GM19239 (cell line): Measurements from ENCODE around the gene PRIM2.
"Not testable (repeated sequence)": the region's sequence is repeated elsewhere in the genome, so short reads cannot be mapped to it uniquely, and the experiment has no call there.

Source experiments
- DNase-seq: peaks from one replicate; pipeline ENCODE4 v3.0.0; 2011; ENCODE audit warnings: low spot score; ENCODE audit not compliant: insufficient read length
- FAIRE-seq: peaks from 2 replicates; lab custom pipeline; 2011; peaks lifted over from hg19 to GRCh38; lab: Jason Lieb, UNC

PRIM2 gene

DNA sequence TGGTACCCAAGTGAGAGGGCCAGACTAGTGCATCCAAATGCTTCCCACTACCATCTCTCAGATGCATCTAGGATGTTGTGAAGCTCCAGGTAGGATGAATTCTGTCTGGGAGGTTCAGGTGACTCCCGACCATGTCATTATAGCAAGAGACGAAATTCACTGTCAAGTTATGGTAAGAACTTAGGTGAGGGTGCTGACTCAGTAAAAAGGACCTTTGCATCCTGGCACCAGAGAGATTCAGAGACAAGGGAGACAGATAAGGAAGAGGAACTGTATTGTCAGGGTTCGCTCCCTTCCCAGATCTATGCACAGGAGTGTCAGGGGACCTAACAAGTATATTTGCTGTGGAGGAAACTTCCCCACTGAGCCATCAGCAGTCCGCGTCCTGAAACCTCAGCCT lies 11.2 kb upstream of the PRIM2 start:
- FAIRE-seq = no peak

DNA sequence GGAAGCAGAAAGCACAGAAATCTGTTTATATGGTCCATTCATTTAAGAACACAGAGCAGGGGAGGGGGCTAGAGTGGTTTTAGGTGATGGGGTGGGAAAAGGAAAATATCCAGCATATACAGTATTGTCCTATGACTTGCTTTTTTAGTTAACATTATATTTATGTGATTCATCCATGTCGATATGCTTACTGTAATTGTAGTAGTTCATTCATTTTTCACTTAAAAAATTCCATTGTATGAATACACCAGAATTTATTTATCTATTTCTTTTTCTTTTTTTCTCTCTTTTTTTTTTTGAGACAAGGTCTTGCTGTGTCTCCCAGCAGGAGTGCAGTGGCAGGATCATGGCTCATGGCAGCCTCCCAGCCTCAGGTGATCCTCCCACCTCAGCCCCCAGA lies 9.6 kb upstream of the PRIM2 start:
- FAIRE-seq (no peak), DNase-seq (no peak)

More for the DNA sequence above, 11.2 kb upstream of the PRIM2 start:
- DNase-seq = no peak

DNA sequence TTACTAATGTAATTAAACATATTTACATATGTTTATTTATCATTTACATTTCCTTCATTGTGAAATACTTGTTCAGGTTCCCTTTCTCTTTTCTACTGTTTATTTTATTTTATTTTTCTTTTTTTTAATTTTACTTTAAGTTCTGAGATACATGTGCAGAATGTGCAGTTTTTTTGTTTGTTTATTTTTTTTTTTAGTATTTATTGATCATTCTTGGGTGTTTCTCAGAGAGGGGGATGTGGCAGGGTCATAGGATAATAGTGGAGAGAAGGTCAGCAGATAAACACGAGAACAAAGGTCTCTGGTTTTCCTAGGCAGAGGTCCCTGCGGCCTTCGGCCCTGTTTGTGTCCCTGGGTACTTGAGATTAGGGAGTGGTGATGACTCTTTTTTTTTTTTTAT lies 8.7 kb upstream of the PRIM2 start:
- FAIRE-seq, DNase-seq: not testable (repeated sequence)

DNA sequence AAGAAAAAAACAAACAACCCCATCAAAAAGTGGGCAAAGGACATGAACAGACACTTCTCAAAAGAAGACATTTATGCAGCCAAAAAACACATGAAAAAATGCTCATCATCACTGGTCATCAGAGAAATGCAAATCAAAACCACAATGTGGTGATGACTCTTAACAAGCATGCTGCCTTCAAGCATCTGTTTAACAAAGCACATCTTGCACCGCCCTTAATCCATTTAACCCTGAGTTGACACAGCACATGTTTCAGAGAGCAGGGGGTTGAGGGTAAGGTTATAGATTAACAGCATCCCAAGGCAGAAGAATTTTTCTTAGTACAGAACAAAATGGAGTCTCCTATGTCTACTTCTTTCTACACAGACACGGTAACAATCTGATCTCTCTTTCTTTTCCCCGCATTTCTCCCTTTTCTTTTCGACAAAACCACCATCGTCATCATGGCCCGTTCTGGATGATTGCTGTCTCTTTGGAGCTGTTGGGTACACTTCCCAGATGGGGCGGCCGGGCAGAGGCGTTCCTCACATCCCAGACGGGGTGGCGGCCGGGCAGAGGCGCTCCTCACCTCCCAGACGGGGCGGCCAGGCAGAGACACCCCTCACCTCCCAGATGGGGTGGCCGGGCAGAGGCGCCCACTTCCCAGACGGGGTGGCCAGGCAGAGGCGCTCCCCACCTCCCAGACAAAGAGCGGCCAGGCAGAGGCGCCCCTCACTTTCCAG lies 7.2 kb upstream of the PRIM2 start:
- not testable (repeated sequence) for FAIRE-seq, DNase-seq

DNA sequence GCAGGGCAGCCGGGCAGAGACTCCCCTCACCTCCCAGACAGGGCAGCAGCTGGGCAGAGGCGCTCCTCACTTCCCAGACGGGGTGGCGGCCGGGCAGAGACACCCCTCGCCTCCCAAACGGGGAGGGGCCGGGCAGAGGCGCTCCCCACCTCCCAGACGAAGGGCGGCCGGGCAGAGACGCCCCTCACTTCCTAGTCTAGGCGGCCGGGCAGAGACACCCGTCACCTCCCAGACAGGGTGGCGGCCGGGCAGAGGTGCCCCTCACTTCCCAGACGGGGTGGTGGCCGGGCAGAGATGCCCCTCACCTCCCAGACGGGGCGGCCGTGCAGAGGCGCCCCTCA lies 6.6 kb upstream of the PRIM2 start:
- DNase-seq (no peak), FAIRE-seq (no peak)

DNA sequence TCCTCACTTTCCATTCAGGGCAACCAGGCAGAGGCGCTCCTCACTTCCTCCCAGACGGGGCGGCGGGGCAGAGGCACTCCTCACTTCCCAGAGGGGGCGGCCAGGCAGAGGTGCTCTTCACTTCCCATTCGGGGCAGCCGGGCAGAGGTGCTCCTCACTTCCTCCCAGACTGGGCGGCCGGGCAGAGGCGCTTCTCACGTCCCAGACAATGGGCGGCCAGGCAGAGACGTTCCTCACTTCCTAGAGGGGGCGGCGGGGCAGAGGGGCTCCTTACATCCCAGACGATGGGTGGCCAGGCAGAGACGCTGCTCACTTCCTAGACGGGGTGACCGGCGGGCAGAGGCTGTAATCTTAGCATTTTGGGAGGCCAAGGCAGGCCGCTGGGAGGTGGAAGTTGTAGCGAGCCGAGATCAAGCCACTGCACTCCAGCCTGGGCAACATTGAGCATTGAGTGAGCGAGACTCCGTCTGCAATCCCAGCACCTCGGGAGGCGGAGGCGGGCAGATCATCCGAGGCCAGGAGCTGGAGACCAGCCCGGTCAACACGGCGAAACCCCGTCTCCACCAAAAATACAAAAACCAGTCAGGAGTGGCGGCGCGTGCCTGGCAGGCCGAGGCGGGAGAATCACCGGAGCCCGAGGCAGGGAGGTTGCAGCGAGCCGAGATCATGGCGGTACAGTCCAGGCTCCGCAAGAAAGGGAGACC lies 6.0 kb upstream of the PRIM2 start:
- FAIRE-seq, DNase-seq: not testable (repeated sequence)

DNA sequence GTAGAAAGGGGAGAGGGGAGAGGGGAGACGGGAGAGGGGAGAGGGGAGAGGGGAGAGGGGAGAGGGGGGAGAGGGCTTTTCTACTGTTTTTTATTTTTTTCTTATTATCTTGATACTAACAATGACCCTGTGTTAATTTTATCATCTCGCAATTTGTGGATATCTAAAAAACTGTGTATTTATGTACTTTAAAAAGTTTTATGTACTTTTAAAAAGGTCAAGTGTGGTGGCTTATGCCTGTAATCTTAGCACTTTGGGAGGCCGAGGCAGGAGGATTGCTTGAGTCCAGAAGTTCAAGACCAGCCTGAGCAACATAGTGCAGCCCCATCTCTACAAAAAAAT lies 5.5 kb upstream of the PRIM2 start:
- FAIRE-seq (no peak), DNase-seq (no peak)

DNA sequence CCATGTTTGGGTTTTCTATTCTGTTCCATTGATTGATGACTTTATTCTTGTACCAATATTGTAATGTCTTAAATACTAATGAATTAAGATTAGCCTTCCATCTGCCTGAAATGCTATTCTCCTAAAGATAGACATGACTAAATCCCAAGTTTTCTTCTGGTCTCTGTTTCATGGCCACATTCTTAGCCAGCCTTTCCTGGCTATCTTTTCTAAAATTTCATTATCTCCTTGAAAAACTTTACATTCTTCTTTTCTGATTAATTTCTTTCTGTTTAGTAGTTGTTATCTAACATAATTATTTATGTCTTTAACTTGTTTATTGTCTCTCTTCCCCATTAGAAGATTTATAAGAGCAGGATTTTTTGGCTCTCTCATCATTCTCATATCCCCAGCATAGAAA lies 4.4 kb upstream of the PRIM2 start:
- no peak for DNase-seq
- FAIRE-seq = no peak

DNA sequence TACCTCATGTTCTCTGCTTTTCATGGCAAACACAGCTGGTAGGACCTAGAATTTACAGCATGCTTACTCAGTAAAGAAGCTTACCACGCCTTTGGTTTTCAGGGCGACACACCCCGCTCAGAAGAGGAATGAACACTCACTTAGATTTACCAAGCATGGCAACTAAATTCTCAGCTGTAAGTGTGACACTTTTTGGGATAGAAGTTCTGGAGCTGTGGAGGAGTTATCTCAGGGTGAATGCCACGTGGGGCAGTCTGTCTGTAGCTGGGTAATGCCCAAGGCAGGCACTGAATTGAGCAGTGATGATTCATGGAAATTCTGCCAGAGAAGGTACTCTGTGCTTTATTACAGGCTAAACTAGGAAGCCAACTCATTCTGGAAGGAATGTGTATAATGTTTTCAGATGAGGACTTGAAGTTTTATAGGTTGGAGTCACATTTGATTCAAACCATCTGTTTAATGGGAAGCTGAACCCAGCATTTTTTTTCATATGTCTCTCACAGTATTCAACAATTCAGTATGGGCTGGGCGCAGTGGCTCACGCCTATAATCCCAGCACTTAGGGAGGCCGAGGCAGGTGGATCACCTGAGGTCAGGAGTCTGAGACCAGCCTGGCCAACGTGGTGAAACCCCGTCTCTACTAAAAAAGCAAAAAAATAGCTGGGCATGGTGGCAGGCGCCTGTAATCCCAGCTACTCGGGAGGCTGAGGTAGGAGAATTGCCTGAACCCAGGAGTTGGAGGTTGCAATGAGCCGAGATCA lies 3.5 kb upstream of the PRIM2 start:
- FAIRE-seq (no peak), DNase-seq (no peak)

DNA sequence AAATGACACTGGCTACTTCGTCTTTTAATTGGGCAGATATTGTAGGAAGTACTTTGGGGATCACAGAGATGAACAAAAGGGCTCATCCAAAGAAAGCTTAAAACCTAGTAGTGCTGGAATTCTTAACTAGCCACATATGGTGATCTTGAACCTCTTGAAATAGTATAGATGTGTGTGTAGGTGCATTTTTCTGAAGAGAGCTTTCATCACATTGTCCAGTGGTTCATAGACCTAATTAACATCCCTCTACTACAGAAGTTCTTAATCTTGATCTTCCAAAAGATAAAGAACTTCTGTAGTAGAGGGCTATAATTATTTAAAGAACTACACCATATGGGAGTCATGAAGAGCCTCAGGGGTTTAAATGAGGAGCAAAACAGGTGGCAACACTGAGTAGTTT lies 2.3 kb upstream of the PRIM2 start:
- DNase-seq (no peak), FAIRE-seq (no peak)

DNA sequence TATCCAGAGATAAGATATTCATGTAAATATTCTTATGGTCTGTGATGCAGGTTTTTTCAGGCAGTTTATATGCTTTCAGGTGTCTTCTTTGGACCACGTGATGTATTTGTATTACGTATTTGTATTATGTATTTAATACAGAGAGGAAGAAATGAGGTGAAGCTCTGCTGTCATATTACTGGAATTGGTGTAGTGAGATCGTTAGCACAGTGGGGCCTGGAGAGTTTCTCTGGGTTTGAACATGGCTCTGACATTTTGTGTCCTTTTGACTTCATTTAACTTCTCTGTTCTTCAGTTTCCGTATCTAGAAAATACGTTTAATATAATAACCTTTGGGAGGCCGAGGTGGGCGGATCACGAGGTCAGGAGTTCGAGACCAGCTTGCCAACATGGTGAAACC lies 1.6 kb upstream of the PRIM2 start:
- DNase-seq (no peak), FAIRE-seq (no peak)

DNA sequence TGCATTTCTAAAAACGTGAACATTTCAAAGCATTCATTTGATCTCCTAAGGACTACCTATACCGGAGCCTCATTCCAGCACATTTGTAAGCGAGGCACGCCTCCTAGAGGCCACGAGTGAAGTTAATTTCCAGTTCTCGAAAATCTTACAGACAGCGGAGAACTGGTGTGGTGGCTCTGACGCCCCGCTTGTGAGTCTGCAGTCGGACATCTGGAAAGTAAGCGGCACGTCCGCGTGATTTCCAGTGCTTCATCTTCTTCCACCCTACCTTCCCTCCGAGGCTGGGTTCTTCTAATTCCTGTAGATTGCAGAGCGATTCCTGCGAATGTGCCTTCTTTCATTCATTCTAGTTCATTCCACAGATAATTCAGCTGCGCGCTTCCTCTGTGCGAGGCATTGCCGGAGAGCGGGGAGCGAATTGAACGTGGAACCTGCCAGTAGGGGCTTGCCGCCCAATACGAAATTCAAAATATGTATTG lies 810 bp upstream of the PRIM2 start:
- DNase-seq (peak; percentile 76), FAIRE-seq (peak; percentile 99)

DNA sequence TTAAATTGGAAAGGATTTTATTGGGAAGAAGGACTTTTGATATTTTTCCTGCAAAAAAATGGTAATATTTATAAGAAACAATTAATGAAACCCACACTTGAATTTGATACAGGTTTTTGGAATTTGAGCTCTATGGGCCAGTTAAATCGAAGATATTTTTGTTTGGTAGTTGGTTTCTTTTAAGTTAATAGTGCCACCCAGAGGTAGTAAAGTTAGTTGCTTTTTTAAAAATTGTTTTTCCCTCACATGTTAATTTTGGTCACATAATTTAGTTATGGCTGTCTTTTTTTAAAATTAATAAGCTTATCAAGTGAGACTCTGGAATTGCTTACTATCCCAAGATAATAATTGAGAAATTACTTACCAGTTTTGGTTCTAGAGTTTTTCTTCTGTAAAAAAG lies 7.1 kb downstream of the PRIM2 start:
- peak; percentile 51 for FAIRE-seq
- DNase-seq = no peak

DNA sequence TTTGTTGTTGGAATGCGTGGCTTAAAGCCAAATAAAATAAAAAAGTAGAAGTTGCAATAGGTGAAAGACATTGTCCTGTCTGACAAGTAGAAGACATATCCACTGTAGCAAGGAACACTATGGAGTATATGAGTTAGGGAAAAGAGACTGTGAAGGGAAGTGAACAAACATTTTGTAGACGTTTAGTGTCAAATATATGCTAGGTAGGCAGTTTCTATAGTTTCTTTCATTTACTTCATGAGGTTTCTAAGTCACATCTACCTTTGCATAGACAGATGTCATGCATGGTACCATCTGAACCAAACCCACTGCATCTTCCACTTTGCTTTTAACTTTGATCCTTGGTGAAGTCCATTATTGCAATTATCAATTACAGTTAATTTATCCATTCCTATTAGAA lies 9.9 kb downstream of the PRIM2 start:
- DNase-seq (no peak), FAIRE-seq (no peak)

DNA sequence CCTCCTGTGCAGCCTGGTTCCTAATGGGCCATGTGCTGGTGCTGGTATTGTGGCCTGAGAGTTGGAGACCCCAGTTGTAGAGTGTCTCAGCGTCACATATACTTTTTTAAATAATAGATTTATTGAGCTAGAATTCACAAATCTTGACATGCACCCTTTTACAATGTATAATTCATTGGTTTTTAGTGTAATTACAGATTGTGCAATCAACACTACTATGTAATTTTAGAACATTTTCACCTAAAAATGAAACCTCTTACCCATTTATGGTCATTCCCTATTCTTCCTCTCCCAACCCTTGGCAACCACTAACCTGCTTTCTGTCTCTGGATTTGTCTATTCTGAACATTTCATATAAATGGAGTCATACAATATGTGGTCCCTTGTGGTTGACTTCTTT lies 10.6 kb downstream of the PRIM2 start:
- no peak for DNase-seq
- FAIRE-seq = no peak

DNA sequence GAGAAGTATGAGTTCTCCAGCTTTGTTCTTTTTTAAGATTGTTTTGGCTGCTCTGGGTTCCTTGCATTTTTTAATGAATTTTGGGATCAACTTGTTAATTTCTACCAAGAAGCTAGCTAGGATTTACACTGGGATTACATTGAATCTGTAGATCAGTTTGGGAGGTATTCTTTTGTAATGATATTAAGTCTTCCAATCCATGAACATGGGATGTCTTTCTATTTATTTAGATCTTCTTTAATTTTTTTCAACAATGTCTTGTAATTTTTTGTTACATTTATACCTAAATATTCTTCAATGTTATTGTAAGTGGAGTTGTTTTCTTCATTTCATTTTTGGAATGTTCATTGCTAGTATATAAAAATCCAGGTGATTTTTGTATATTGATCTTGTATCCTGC lies 12.5 kb downstream of the PRIM2 start:
- DNase-seq = no peak
- FAIRE-seq = no peak

DNA sequence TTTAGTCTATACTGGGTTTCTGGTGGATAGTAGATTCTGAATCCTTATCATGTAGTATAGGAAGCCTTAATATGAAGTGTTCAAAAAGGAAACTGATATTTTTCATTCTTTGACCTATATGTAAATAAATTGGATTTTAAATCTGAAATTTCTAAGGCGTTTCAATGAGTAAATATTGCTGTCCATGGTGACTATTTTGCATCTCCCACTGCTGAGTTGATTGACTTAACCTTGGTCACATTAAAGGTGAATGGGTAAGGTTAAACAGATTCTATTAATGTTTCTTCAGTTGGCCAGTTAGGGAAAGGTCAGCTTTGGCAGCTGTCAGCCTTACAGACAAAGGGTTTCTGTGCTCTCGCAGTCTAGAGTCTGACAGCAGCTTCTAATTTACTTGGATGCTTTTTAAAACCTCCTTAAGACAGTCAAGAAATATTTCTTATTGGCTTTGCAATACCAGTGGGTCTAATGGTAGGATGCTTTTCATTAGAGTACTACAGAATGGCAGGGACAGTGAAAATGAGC lies 24.8 kb downstream of the PRIM2 start:
- FAIRE-seq = no peak
- DNase-seq = no peak

DNA sequence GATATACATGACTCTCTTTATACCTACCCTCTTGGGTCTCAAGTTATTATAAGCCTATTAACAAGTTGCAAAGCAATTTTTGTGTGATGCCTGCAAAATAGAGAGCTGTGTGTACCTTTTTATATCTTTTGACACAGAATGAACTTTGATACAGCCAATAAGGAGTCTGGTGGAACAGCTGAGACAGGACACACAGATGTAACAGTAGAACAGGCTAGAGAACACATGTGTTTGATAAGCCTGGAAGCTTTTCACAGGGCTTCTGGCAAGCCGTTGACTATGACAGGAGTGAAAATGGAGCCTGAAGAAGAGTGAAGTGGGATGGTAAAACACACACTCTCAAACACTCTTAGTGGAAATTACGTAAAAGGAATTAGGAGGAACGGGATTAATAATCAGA lies 25.9 kb downstream of the PRIM2 start:
- not testable (repeated sequence) for FAIRE-seq, DNase-seq

DNA sequence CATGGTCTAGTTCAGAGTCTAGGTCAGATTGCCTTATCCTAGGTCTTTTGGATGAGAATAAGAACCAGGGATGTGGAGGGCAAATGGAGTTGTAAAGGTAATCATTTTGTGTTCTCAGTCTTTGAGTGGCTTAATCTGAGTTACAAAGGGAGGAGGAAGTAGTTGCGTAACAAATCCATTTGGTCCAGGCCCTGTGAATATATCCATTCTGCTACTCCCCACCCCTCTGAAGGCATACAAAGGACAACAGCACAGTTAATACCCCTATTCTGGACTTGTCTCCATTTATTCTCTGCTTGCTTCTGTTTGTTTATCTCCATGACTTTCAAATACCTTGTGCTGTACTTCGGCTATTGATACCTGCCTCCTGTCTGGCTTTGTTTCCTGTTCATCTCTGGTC lies 29.3 kb downstream of the PRIM2 start:
- not testable (repeated sequence) for FAIRE-seq, DNase-seq

DNA sequence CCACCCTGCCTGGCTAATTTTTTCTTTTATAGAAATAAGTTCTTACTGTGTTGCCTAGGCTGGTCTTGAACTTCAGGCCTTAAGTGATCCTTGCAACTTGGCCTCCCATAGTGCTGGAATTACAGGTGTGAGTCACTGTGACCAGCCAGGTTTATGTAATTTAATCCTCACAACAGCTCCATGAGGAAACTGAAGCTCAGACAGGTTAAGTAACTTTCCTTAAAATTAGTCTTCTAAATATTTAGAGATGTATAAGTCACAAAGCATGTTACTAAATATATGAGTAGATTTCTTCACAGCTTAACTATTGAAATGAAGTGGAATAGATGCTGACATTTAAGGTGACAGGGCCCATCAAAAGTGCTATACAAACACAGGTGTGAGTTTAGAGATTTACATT lies 30.2 kb downstream of the PRIM2 start:
- not testable (repeated sequence) for FAIRE-seq, DNase-seq

DNA sequence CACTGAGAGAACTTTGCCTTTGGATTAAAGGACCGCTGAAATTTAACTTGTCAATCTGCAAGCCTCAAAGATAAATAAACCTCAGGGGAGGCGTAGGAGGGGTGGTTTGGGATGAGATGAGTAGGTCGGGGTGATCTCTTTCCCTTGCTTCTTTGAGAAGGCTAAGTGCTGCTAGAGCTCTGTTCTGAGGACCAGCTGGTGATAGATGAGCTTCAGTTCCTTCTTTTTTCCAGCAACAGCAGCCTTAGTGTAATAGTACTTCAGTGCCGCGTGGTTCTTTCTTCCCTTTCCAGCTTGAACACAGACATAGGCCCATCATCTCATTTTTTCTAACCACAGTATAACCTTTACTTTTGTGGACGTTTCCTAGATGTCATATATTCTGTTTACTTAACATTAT lies 33.0 kb downstream of the PRIM2 start:
- not testable (repeated sequence) for DNase-seq, FAIRE-seq
